Measurements from ENCODE around the gene UGT1A1. TPM values are rescaled to one million over a fixed set of nuclear protein-coding genes. Genes with fewer than 3 reads are reported as not detected.

UGT1A1 gene
- total and polyA plus RNA-seq, 10 of the 15 experiments (the other 5 are each of a cell fraction or from before 2014, with no cell fraction given): not detected

DNA sequence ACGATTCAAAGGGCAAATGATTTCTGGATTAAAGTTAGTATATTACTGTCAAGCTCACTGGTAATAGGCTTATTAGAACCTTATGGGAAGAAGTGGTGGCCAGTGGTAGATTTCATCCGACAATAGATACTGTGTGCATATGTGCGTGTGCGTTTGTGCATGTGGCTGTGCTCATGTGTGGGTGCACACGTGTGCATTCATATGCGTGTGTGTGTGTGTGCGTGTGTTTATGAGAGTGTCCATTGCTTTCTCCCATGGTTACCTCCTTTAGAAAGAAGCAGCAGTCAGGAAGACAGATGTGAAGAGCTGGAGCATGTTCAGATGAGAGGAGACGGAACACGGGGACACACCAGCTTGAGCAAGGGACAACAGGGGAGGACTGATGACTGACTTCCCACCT is 9.2 kb downstream of the UGT1A1 start (continued):
- TF ChIP-seq, protein P1, sequence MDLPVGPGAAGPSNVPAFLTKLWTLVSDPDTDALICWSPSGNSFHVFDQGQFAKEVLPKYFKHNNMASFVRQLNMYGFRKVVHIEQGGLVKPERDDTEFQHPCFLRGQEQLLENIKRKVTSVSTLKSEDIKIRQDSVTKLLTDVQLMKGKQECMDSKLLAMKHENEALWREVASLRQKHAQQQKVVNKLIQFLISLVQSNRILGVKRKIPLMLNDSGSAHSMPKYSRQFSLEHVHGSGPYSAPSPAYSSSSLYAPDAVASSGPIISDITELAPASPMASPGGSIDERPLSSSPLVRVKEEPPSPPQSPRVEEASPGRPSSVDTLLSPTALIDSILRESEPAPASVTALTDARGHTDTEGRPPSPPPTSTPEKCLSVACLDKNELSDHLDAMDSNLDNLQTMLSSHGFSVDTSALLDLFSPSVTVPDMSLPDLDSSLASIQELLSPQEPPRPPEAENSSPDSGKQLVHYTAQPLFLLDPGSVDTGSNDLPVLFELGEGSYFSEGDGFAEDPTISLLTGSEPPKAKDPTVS (IDR thresholded peaks at IDR 0.05; ENCODE audit: low read depth, low read length): no peak
- TF ChIP-seq, protein P2, sequence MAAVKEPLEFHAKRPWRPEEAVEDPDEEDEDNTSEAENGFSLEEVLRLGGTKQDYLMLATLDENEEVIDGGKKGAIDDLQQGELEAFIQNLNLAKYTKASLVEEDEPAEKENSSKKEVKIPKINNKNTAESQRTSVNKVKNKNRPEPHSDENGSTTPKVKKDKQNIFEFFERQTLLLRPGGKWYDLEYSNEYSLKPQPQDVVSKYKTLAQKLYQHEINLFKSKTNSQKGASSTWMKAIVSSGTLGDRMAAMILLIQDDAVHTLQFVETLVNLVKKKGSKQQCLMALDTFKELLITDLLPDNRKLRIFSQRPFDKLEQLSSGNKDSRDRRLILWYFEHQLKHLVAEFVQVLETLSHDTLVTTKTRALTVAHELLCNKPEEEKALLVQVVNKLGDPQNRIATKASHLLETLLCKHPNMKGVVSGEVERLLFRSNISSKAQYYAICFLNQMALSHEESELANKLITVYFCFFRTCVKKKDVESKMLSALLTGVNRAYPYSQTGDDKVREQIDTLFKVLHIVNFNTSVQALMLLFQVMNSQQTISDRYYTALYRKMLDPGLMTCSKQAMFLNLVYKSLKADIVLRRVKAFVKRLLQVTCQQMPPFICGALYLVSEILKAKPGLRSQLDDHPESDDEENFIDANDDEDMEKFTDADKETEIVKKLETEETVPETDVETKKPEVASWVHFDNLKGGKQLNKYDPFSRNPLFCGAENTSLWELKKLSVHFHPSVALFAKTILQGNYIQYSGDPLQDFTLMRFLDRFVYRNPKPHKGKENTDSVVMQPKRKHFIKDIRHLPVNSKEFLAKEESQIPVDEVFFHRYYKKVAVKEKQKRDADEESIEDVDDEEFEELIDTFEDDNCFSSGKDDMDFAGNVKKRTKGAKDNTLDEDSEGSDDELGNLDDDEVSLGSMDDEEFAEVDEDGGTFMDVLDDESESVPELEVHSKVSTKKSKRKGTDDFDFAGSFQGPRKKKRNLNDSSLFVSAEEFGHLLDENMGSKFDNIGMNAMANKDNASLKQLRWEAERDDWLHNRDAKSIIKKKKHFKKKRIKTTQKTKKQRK (IDR thresholded peaks at IDR 0.05; ENCODE audit: low read depth, low read length): no peak

DNA sequence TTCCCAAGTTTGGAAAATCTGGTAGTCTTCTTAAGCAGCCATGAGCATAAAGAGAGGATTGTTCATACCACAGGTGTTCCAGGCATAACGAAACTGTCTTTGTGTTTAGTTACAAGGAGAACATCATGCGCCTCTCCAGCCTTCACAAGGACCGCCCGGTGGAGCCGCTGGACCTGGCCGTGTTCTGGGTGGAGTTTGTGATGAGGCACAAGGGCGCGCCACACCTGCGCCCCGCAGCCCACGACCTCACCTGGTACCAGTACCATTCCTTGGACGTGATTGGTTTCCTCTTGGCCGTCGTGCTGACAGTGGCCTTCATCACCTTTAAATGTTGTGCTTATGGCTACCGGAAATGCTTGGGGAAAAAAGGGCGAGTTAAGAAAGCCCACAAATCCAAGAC is 12.1 kb downstream of the UGT1A1 start:
- ChIA-PET CTCF (no interaction called here), SMC1A (ENCODE audit: uncharacterized antibody, unreplicated experiment) (no interaction called here), POLR2A (no interaction called here), RAD21 (ENCODE audit: unreplicated experiment) (no interaction called here)
- no peak overlapping the region for H2AFZ ChIP-seq (ENCODE audit: control insufficient read depth, low read depth, low read length)
- H3K4me2 ChIP-seq (ENCODE audit: control insufficient read depth, insufficient read depth): no peak overlapping the region
- TF ChIP-seq ATF7 (IDR thresholded peaks at IDR 0.05; ENCODE audit: low read depth) (no peak), MTA3 (IDR thresholded peaks at IDR 0.05; ENCODE audit: borderline replicate concordance, low read length) (no peak), HDGF (IDR thresholded peaks at IDR 0.05) (no peak), BMI1 (IDR thresholded peaks at IDR 0.05; ENCODE audit: borderline replicate concordance) (no peak), EGR1 (IDR thresholded peaks at IDR 0.05; ENCODE audit: borderline replicate concordance in 1 of 2, low read depth in 2 of 2, low read length in 2 of 2) (no peak)
- TF ChIP-seq, protein P3, sequence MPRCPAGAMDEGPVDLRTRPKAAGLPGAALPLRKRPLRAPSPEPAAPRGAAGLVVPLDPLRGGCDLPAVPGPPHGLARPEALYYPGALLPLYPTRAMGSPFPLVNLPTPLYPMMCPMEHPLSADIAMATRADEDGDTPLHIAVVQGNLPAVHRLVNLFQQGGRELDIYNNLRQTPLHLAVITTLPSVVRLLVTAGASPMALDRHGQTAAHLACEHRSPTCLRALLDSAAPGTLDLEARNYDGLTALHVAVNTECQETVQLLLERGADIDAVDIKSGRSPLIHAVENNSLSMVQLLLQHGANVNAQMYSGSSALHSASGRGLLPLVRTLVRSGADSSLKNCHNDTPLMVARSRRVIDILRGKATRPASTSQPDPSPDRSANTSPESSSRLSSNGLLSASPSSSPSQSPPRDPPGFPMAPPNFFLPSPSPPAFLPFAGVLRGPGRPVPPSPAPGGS (IDR thresholded peaks at IDR 0.05; ENCODE audit: borderline replicate concordance, insufficient read depth, low read depth, low read length, poor library complexity, severe bottlenecking): no peak
- TF ChIP-seq, protein P4, sequence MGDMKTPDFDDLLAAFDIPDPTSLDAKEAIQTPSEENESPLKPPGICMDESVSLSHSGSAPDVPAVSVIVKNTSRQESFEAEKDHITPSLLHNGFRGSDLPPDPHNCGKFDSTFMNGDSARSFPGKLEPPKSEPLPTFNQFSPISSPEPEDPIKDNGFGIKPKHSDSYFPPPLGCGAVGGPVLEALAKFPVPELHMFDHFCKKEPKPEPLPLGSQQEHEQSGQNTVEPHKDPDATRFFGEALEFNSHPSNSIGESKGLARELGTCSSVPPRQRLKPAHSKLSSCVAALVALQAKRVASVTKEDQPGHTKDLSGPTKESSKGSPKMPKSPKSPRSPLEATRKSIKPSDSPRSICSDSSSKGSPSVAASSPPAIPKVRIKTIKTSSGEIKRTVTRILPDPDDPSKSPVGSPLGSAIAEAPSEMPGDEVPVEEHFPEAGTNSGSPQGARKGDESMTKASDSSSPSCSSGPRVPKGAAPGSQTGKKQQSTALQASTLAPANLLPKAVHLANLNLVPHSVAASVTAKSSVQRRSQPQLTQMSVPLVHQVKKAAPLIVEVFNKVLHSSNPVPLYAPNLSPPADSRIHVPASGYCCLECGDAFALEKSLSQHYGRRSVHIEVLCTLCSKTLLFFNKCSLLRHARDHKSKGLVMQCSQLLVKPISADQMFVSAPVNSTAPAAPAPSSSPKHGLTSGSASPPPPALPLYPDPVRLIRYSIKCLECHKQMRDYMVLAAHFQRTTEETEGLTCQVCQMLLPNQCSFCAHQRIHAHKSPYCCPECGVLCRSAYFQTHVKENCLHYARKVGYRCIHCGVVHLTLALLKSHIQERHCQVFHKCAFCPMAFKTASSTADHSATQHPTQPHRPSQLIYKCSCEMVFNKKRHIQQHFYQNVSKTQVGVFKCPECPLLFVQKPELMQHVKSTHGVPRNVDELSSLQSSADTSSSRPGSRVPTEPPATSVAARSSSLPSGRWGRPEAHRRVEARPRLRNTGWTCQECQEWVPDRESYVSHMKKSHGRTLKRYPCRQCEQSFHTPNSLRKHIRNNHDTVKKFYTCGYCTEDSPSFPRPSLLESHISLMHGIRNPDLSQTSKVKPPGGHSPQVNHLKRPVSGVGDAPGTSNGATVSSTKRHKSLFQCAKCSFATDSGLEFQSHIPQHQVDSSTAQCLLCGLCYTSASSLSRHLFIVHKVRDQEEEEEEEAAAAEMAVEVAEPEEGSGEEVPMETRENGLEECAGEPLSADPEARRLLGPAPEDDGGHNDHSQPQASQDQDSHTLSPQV (IDR thresholded peaks at IDR 0.05): no peak
- DNase-seq (ENCODE audit: low read depth, low spot score): no peak
- FAIRE-seq: no peak
- H3K9ac ChIP-seq (ENCODE audit: control insufficient read depth, insufficient read depth, low read length): no peak overlapping the region
- 59% methylated on average over 16 of the region's 16 CpGs for WGBS (ENCODE audit: insufficient coverage, insufficient replicate concordance, low lambda C conversion rate, missing lambda C conversion rate)
- H3K9me3 ChIP-seq (replicated peaks; ENCODE audit: control insufficient read depth, insufficient read depth, low read length): no peaks in the 10 kb centered on the region; the same call in 2 of the 3 replicates
- no peak for ATAC-seq
- H3K79me2 ChIP-seq (ENCODE audit: control insufficient read depth, insufficient read depth, low read length): no peaks in the 10 kb centered on the region
- BruUV-seq (replicated peaks): no TSS peak
- no peaks in the 10 kb centered on the region for H3K36me3 ChIP-seq (ENCODE audit: control insufficient read depth in 2 of 2, insufficient read depth in 2 of 2, low read length in 1 of 2)
- H4K20me1 ChIP-seq (ENCODE audit: control insufficient read depth, insufficient read depth): no peaks in the 10 kb centered on the region
- H3K27ac ChIP-seq (ENCODE audit: control insufficient read depth, insufficient read depth): no peak overlapping the region
- no peak overlapping the region for H3K4me3 ChIP-seq
- intact Hi-C loops (cut with micrococcal nuclease; ENCODE audit: unreplicated experiment) (no loop called here), in situ Hi-C loops (cut with MboI) (no loop called here)
- H3K27me3 ChIP-seq (replicated peaks in 1 of 2; ENCODE audit: control insufficient read depth in 2 of 2, insufficient read depth in 2 of 2, low read length in 1 of 2): no peaks in the 10 kb centered on the region
- H3K4me1 ChIP-seq (ENCODE audit: control insufficient read depth, insufficient read depth, low read length): no peaks in the 10 kb centered on the region

Data from GM12878 (cell line).